HT-29 (cell line): ENCODE results near the gene ZBTB48. TPM values are rescaled to one million over a fixed set of nuclear protein-coding genes. Genes with fewer than 3 reads are reported as not detected.
"Not testable (repeated sequence)": the region's sequence is repeated elsewhere in the genome, so short reads cannot be mapped to it uniquely, and the experiment has no call there.

Experiments
- DNase-seq: peaks from one replicate; pipeline ENCODE4 v3.0.0-alpha.2; 2015; ENCODE audit warnings: low spot score
- total RNA-seq: library from RNA; depleted of rRNA; stranded (reverse); fragments of >200 nt; shearing (Covaris generic); gene quantifications from 2 replicates; pipeline ENCODE4 v1.2.3, GENCODE V29; 2014

ZBTB48 gene
- total RNA-seq, 1 experiment from 2014 or later, result 28.5 TPM

DNA sequence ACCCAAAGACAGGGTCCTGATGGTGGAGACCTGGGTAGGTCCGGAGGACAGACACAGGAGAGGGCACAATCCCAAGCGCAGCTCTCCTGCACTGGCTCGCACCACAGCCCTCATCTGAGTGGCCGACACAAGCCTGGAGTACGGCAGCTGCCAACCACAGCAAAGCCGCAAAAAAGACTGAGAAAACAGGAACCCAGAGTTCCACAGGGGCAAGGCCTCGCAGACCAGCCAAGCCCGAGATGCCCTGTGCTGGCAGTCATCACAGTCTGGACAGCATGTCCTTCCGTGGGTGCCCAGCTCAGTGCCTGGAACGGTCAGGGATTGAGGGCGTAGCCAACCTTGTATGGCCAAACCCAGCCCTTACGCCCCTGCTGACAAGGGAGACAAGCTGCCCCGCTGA, 11.4 kb downstream of the ZBTB48 start:
- no peak for DNase-seq

DNA sequence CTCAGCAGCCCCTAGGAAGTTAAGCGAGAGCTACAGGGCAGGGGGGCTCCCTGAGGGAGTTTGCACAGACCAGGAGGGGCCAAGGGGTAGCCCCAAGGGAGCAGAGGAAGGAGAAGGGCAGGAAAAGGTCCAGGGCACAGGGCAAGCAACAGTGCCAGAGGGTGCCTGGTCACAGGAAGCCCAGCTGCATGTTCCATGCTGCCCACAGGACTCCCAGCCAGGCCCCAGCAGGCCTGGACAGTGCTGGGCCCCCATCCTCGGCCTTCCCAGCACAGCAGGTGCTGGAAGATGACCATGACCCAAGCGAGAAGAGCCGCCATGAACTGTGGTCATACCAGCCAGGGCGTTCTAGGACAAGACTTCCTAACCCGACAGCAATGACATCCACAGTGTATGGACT, 11.8 kb downstream of the ZBTB48 start:
- DNase-seq, result no peak

GRCh38 chr1:6592441-6592840, 12.6 kb downstream of the ZBTB48 start:
- no peak for DNase-seq

DNA sequence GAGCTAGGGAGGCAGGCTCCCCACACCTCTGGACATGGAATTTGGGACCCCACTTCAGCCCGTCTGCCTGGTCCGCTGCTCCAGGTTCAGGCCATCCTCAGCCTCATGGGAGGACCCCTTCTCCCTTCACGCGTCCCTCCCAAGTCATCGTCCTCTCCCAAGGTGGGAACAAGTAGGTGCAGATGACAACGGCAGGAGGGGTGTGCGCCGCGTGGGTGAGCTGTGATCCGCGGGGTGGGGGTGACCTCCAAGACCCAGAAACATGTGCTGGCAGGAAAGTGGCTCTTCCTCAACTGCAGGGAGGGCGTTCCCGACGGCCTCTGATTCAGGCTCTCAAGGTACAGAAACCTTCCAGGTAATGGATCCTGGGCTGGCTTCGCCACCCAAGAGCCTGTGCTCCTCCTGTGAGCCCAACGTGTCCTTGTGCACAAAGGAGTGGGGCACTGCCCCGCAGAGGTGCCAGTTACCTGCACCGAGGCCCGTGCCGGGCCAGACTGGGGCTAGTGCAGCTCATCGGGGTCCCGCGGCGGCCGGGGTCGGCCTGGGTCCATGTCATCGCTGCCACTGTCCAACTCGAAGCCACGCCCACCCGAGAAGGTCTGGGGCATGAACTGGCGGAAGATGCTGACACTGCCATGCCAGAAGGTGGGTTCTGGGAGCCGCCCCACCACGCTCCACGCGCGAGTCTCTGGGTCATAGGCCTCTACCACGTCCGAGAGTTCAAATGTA, 13.2 kb downstream of the ZBTB48 start:
- DNase-seq, result no peak

- no peak for DNase-seq
Observed at GRCh38 chr1:6593810-6594209, 14.0 kb downstream of the ZBTB48 start.

- no peak for DNase-seq
Observed at GRCh38 chr1:6594977-6595740, 15.4 kb downstream of the ZBTB48 start.

- DNase-seq, result no peak
Observed at GRCh38 chr1:6596351-6596750, 16.6 kb downstream of the ZBTB48 start.

DNA sequence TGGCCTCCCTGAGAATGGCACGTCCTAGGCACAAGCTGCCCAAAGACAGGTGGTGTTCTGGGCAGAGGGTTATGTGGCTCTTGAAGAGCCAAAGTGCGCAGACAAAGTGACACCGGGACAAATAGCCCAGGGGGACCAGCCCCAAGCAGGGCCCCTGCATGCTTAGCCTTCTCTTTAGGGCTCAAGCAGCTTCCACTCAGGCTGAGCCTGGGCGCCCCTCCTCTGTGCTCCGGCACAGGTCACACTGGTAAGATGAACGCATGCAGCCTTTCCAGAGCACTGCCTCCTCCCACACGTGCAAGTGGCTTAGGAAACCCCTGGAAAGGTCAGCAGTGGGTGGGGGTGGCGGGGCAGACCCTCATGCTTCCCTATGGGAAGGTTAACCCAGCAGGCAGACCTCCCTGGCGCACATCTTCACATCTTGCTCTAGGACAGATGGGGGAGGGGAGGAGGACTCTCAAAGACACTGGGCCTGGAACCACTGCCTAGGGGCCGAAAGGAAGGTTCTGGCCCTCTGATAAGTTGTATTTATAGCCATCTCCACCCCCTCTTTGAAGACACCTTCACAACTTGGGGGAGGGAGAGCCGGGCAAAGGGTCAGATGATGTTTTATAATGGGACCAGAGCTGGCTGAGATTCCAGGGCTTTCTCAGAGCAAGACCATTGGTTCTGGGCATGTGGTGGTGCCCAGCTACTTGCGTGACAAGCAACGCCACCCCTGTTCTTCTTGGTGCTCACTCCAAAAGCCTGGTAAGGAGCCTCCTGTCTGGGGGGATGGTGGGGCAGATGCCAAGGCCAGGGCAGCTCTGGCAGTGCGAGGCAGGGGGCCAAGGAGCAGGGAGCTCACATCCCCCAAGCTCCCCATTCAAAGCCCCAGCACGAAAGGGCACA, 17.3 kb downstream of the ZBTB48 start:
- no peak for DNase-seq

- DNase-seq, result no peak
Observed at GRCh38 chr1:6597777-6598131, 18.0 kb downstream of the ZBTB48 start.

GRCh38 chr1:6599141-6599975, 19.6 kb downstream of the ZBTB48 start:
- DNase-seq, result peak; percentile 28

DNA sequence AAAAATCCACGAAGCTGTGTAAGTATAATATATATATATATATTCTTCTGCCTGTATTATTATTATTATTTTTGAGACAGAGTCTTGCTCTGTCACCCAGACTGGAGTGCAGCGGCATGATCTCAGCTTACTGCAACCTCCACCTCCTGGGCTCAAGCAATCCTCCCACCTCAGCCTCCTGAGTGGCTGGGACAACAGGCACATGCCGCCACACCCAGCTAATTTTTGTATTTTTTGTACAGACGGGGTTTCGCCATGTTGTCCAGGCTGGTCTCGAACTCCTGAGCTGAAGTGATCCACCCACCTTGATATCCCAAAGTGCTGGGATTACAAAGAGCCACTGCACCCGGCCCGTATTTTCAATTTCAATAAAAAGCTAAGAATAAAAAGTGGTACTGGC, 20.2 kb downstream of the ZBTB48 start:
- not testable (repeated sequence) for DNase-seq

GRCh38 chr1:6600410-6601048, 20.7 kb downstream of the ZBTB48 start:
- DNase-seq, result peak; percentile 39

DNA sequence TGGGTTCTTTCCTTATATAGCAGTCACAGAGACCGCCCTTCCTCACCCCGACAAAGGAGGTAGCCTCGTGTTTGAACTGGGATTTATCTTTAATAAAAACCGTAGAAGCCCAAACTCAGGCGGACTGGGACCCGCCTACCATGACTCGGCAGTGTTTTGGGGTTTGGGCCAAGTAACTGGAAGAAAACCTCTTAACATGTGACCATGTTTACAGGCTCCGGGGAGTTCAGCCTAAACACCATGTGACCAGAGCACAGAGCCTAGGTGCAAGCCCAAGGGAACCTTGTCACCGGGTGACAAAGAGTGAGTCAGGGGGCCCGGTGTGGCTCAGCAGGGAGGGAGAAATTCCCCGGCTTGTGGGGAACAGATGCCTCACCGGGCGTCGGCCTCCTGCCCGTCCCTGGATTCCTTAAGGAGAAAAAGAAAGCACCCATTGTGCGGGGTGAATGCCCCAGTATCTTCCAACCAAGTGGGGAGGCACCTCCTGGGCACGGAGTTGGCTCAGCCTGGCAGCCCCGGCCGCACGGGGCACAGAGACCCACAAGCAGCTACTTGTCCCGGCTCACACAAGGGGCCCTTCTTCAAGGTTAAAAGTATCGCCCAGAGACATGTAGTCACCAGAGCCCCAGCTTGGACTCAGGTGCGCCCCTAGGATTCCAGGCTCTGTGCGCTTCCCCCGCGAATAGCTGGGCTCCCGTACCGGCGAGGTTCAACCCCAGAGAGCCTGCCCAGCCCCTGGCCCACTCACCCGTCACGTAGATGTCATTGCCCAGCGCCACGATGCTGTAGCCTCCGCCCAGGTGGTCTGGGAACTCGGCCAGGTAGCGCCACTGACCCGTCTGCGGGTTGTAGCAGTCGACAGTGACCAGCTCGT, 21.5 kb downstream of the ZBTB48 start:
- peak; percentile 75 for DNase-seq

GRCh38 chr1:6601923-6602668, 22.3 kb downstream of the ZBTB48 start:
- DNase-seq, result peak; percentile 58

- DNase-seq, result peak; percentile 91
Observed at GRCh38 chr1:6602669-6603237, 23.0 kb downstream of the ZBTB48 start, which contains the start of gene KLHL21. TSS of gene KLHL21 (minus strand) at chr1:6602869. CDS start at chr1:6602817, 52 bp downstream.

GRCh38 chr1:6603238-6603914, 23.6 kb downstream of the ZBTB48 start:
- DNase-seq, result peak; percentile 75

GRCh38 chr1:6603915-6604558, 24.2 kb downstream of the ZBTB48 start:
- peak; percentile 69 for DNase-seq
